ENCODE data around the gene SPTLC2. TPM values are rescaled to one million over a fixed set of nuclear protein-coding genes. Genes with fewer than 3 reads are reported as not detected.

The SPTLC2 gene
- total and polyA plus RNA-seq, 8 donors, result 32.9 to 44.0 (median 38.3) TPM

- intact Hi-C loops (cut with DNase I), result no loop called here
- no peaks in the 10 kb centered on the region for H3K9me3 ChIP-seq
- H3K27me3 ChIP-seq, result no peaks in the 10 kb centered on the region
- no peak overlapping the region for H3K27ac ChIP-seq
- no peaks in the 10 kb centered on the region for H3K4me1 ChIP-seq
- no peak for ATAC-seq
- no peak overlapping the region for H3K4me3 ChIP-seq
- H3K36me3 ChIP-seq, result no peaks in the 10 kb centered on the region
- no peak for DNase-seq
- TF ChIP-seq, protein P1, sequence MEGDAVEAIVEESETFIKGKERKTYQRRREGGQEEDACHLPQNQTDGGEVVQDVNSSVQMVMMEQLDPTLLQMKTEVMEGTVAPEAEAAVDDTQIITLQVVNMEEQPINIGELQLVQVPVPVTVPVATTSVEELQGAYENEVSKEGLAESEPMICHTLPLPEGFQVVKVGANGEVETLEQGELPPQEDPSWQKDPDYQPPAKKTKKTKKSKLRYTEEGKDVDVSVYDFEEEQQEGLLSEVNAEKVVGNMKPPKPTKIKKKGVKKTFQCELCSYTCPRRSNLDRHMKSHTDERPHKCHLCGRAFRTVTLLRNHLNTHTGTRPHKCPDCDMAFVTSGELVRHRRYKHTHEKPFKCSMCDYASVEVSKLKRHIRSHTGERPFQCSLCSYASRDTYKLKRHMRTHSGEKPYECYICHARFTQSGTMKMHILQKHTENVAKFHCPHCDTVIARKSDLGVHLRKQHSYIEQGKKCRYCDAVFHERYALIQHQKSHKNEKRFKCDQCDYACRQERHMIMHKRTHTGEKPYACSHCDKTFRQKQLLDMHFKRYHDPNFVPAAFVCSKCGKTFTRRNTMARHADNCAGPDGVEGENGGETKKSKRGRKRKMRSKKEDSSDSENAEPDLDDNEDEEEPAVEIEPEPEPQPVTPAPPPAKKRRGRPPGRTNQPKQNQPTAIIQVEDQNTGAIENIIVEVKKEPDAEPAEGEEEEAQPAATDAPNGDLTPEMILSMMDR (IDR thresholded peaks at IDR 0.05), result no peak
These were observed 137.6 kb downstream of the SPTLC2 start for GRCh38 chr14:77478796-77479195.

- TF ChIP-seq, protein P1 (IDR thresholded peaks at IDR 0.05), result no peak
- DNase-seq (peak in 1 of 4 donors; percentile 39), ATAC-seq (no peak)
- Histone ChIP-seq H3K9me3 (no peaks in the 10 kb centered on the region), H3K27me3 (no peaks in the 10 kb centered on the region), H3K4me1 (no peaks in the 10 kb centered on the region), H3K36me3 (no peaks in the 10 kb centered on the region), H3K4me3 (no peak overlapping the region), H3K27ac (no peak overlapping the region)
- intact Hi-C loops (cut with DNase I), result no loop called here
These were observed 138.4 kb downstream of the SPTLC2 start for GRCh38 chr14:77478029-77478428.

DNA sequence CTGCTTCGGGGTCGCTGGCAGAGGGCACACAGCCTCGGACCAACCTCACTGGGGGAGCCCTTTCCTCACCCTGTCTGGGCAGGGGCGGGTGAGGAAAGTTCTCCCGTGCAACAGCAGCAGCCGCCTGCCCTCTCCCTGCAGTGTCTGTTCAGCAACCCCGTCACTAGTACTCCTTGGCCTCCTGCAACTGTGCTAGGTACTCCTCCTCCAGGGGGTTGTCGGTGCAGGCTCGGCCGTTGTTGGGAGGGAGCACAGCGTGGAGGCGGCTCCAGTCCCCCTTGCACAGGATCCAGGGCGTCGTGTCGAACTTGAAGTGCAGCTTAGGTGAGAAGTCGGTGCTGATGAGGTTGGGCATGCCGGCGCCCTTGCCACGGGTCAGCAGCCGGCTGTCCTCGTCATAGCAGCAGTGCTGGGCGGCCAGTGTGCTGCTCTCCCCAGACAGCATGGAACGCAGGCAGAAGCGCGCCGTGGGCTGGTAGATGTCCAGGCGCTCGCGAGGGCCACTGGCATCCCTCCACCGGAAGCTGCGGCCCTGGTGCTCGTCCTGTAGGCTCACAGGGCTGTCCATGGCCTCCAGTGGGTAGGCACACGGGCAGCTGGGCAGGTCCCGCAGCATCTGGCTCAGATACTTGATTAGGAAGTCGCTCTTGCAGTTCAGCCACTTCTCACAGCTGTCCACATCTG, 140.9 kb downstream of the SPTLC2 start:
- Histone ChIP-seq H3K27ac (no peak overlapping the region), H3K9me3 (no peaks in the 10 kb centered on the region), H3K27me3 (no peaks in the 10 kb centered on the region), H3K4me1 (no peaks in the 10 kb centered on the region), H3K36me3 (no peaks in the 10 kb centered on the region), H3K4me3 (no peak overlapping the region)
- DNase-seq, result no peak
- TF ChIP-seq, protein P1 (IDR thresholded peaks at IDR 0.05), result no peak
- intact Hi-C loops (cut with DNase I), result no loop called here
- no peak for ATAC-seq

GRCh38 chr14:77474479-77475177, 141.8 kb downstream of the SPTLC2 start:
- TF ChIP-seq, protein P1 (IDR thresholded peaks at IDR 0.05), result no peak
- DNase-seq (peak in 2 of 4 donors; percentile 16 to 42), ATAC-seq (no peak)
- intact Hi-C loops (cut with DNase I), result no loop called here
- Histone ChIP-seq H3K36me3 (peaks cover 0 to 5% of the 10 kb centered on the region in 2 donors), H3K9me3 (no peaks in the 10 kb centered on the region), H3K27ac (no peak overlapping the region), H3K4me3 (no peak overlapping the region), H3K27me3 (no peaks in the 10 kb centered on the region), H3K4me1 (no peaks in the 10 kb centered on the region)

- Histone ChIP-seq H3K27ac (no peak overlapping the region), H3K4me1 (no peaks in the 10 kb centered on the region), H3K27me3 (no peaks in the 10 kb centered on the region), H3K4me3 (no peak overlapping the region), H3K9me3 (no peaks in the 10 kb centered on the region), H3K36me3 (peaks cover 0 to 12% of the 10 kb centered on the region in 2 donors)
- no peak for ATAC-seq
- TF ChIP-seq, protein P1 (IDR thresholded peaks at IDR 0.05), result no peak
- intact Hi-C loops (cut with DNase I), result no loop called here
- DNase-seq, result no peak
These were observed 142.5 kb downstream of the SPTLC2 start for GRCh38 chr14:77473921-77474320.
